Stimulated activated naive B cell treated with anti-CD40 and anti-IgM and Interleukin-4, amounts not matched to agents 10 μg/mL and 1 μg/mL and 100 μg/mL, for 72 hours (primary cell): ENCODE results near the gene LINC01488.
A peak's percentile ranks its signal among the peaks of the same experiment; 100 is the strongest.

ENCODE experiments used
- ATAC-seq, 2 donors: fragments of 150-1000 bp; cut with Tn5 transposase; replicated peaks; 2 replicates each; pipeline ENCODE4 v1.10.0; 2021; ENCODE audit warnings: moderate library complexity in 1 of 2
- DNase-seq: peaks from one replicate; pipeline ENCODE4 v3.0.0; 2021
- H3K27ac Mint-ChIP-seq: one replicate; pipeline ENCODE4 v1.8.0; 2022; ENCODE audit warnings: mild to moderate bottlenecking, mixed read lengths
- H3K27me3 Mint-ChIP-seq, 2 donors: one replicate each; pipeline ENCODE4 v1.8.0; 2022; ENCODE audit warnings: mixed read lengths in 2 of 2
- H3K36me3 Mint-ChIP-seq, 2 donors: one replicate each; pipeline ENCODE4 v1.8.0; 2022; ENCODE audit warnings: mixed read lengths in 2 of 2, mild to moderate bottlenecking in 1 of 2
- H3K4me1 Mint-ChIP-seq, 2 donors: one replicate each; pipeline ENCODE4 v1.8.0; 2022; ENCODE audit warnings: mixed read lengths in 2 of 2, mild to moderate bottlenecking in 1 of 2
- H3K4me3 Mint-ChIP-seq, 2 donors: one replicate each; pipeline ENCODE4 v1.8.0; 2022; ENCODE audit warnings: mild to moderate bottlenecking in 2 of 2, mixed read lengths in 2 of 2, moderate library complexity in 1 of 2
- H3K9me3 Mint-ChIP-seq, 2 donors: one replicate each; pipeline ENCODE4 v1.8.0; 2022; ENCODE audit warnings: mixed read lengths in 2 of 2, mild to moderate bottlenecking in 1 of 2

LINC01488 gene

GRCh38 chr11:69442012-69442806 is 39.3 kb upstream of the LINC01488 start:
- Mint-ChIP-seq H3K27me3 (peaks cover 20 to 21% of the 10 kb centered on the region in 2 donors), H3K4me1 (peaks cover 18 to 28% of the 10 kb centered on the region in 2 donors), H3K36me3 (no peaks in the 10 kb centered on the region), H3K4me3 (peak overlapping the region; percentile 17 to 71), H3K9me3 (no peaks in the 10 kb centered on the region), H3K27ac (no peak overlapping the region)
- no peak for ATAC-seq
- no peak for DNase-seq

GRCh38 chr11:69442807-69443137 is 38.7 kb upstream of the LINC01488 start:
- DNase-seq (no peak), ATAC-seq (no peak)
- Mint-ChIP-seq H3K36me3 (no peaks in the 10 kb centered on the region), H3K4me3 (peak overlapping the region; percentile 67 to 71), H3K27ac (peak overlapping the region; percentile 84), H3K9me3 (no peaks in the 10 kb centered on the region), H3K27me3 (peaks cover 20 to 26% of the 10 kb centered on the region in 2 donors), H3K4me1 (peaks cover 20 to 26% of the 10 kb centered on the region in 2 donors)

GRCh38 chr11:69443138-69443967 is 38.1 kb upstream of the LINC01488 start:
- Mint-ChIP-seq H3K27ac (peak overlapping the region; percentile 84), H3K36me3 (no peaks in the 10 kb centered on the region), H3K4me3 (peak overlapping the region; percentile 67 to 71), H3K27me3 (peaks cover 22 to 31% of the 10 kb centered on the region in 2 donors), H3K9me3 (no peaks in the 10 kb centered on the region), H3K4me1 (peaks cover 20 to 30% of the 10 kb centered on the region in 2 donors)
- DNase-seq: peak; percentile 87
- peak; percentile 88 to 91 for ATAC-seq

GRCh38 chr11:69443968-69444364 is 37.5 kb upstream of the LINC01488 start:
- peak overlapping the region; percentile 67 to 71 for H3K4me3 Mint-ChIP-seq
- H3K4me1 Mint-ChIP-seq: peaks cover 22 to 36% of the 10 kb centered on the region in 2 donors
- DNase-seq (no peak), ATAC-seq (no peak)
- H3K27ac Mint-ChIP-seq: peak overlapping the region; percentile 84
- peaks cover 23 to 31% of the 10 kb centered on the region in 2 donors for H3K27me3 Mint-ChIP-seq
- no peaks in the 10 kb centered on the region for H3K9me3 Mint-ChIP-seq
- H3K36me3 Mint-ChIP-seq: no peaks in the 10 kb centered on the region

GRCh38 chr11:69444381-69445130 is 36.9 kb upstream of the LINC01488 start:
- Mint-ChIP-seq H3K27ac (peak overlapping the region; percentile 84), H3K9me3 (no peaks in the 10 kb centered on the region), H3K27me3 (peaks cover 17 to 26% of the 10 kb centered on the region in 2 donors), H3K4me3 (no peak overlapping the region), H3K36me3 (no peaks in the 10 kb centered on the region), H3K4me1 (peaks cover 26 to 42% of the 10 kb centered on the region in 2 donors)
- ATAC-seq (no peak), DNase-seq (no peak)

GRCh38 chr11:69445131-69445470 is 36.4 kb upstream of the LINC01488 start:
- Mint-ChIP-seq H3K9me3 (no peaks in the 10 kb centered on the region), H3K27ac (no peak overlapping the region), H3K36me3 (no peaks in the 10 kb centered on the region), H3K4me3 (no peak overlapping the region), H3K27me3 (peaks cover 17 to 23% of the 10 kb centered on the region in 2 donors), H3K4me1 (peaks cover 28 to 46% of the 10 kb centered on the region in 2 donors)
- DNase-seq (no peak), ATAC-seq (no peak)

GRCh38 chr11:69446108-69446507 is 35.4 kb upstream of the LINC01488 start:
- Mint-ChIP-seq H3K4me1 (peaks cover 28 to 46% of the 10 kb centered on the region in 2 donors), H3K27ac (no peak overlapping the region), H3K27me3 (peaks cover 25% of the 10 kb centered on the region in 2 donors), H3K9me3 (peaks cover 2 to 3% of the 10 kb centered on the region in 2 donors), H3K4me3 (no peak overlapping the region), H3K36me3 (no peaks in the 10 kb centered on the region)
- no peak for ATAC-seq
- DNase-seq: no peak

- no peak overlapping the region for H3K27ac Mint-ChIP-seq
- peaks cover 28 to 40% of the 10 kb centered on the region in 2 donors for H3K4me1 Mint-ChIP-seq
- no peak for DNase-seq
- peaks cover 4 to 7% of the 10 kb centered on the region in 2 donors for H3K9me3 Mint-ChIP-seq
- H3K27me3 Mint-ChIP-seq: peaks cover 35 to 38% of the 10 kb centered on the region in 2 donors
- peaks cover 0 to 3% of the 10 kb centered on the region in 2 donors for H3K36me3 Mint-ChIP-seq
- no peak overlapping the region for H3K4me3 Mint-ChIP-seq
- ATAC-seq: no peak
Measured at GRCh38 chr11:69447786-69448185, 33.7 kb upstream of the LINC01488 start.

GRCh38 chr11:69448471-69449284 is 32.8 kb upstream of the LINC01488 start:
- H3K4me1 Mint-ChIP-seq: peaks cover 25 to 31% of the 10 kb centered on the region in 2 donors
- H3K27me3 Mint-ChIP-seq: peaks cover 35 to 38% of the 10 kb centered on the region in 2 donors
- H3K9me3 Mint-ChIP-seq: peaks cover 4 to 7% of the 10 kb centered on the region in 2 donors

GRCh38 chr11:69449320-69450063 is 32.0 kb upstream of the LINC01488 start:
- peak; percentile 61 for DNase-seq
- peaks cover 0 to 3% of the 10 kb centered on the region in 2 donors for H3K36me3 Mint-ChIP-seq
- H3K27ac Mint-ChIP-seq: peak overlapping the region; percentile 37
- peaks cover 17 to 22% of the 10 kb centered on the region in 2 donors for H3K4me1 Mint-ChIP-seq
- peaks cover 4 to 7% of the 10 kb centered on the region in 2 donors for H3K9me3 Mint-ChIP-seq
- H3K4me3 Mint-ChIP-seq: peak overlapping the region in 1 of 2 donors; percentile 31
- peak; percentile 97 to 98 for ATAC-seq
- H3K27me3 Mint-ChIP-seq: peaks cover 35 to 38% of the 10 kb centered on the region in 2 donors

More at GRCh38 chr11:69448471-69449284, 32.8 kb upstream of the LINC01488 start:
- ATAC-seq (no peak), DNase-seq (no peak)
- peaks cover 0 to 3% of the 10 kb centered on the region in 2 donors for H3K36me3 Mint-ChIP-seq
- H3K27ac Mint-ChIP-seq: no peak overlapping the region
- H3K4me3 Mint-ChIP-seq: no peak overlapping the region

GRCh38 chr11:69450064-69450856 is 31.2 kb upstream of the LINC01488 start:
- DNase-seq (no peak), ATAC-seq (no peak)
- Mint-ChIP-seq H3K27me3 (peaks cover 35 to 40% of the 10 kb centered on the region in 2 donors), H3K27ac (no peak overlapping the region), H3K4me3 (no peak overlapping the region), H3K4me1 (peaks cover 14 to 20% of the 10 kb centered on the region in 2 donors), H3K36me3 (peaks cover under 1 to 3% of the 10 kb centered on the region in 2 donors), H3K9me3 (peaks cover 5 to 7% of the 10 kb centered on the region in 2 donors)

GRCh38 chr11:69450857-69451220 is 30.6 kb upstream of the LINC01488 start:
- DNase-seq: no peak
- H3K4me1 Mint-ChIP-seq: peaks cover 14 to 20% of the 10 kb centered on the region in 2 donors
- H3K9me3 Mint-ChIP-seq: peaks cover 6 to 7% of the 10 kb centered on the region in 2 donors
- peaks cover 35 to 42% of the 10 kb centered on the region in 2 donors for H3K27me3 Mint-ChIP-seq
- H3K27ac Mint-ChIP-seq: no peak overlapping the region
- ATAC-seq: no peak
- H3K36me3 Mint-ChIP-seq: peaks cover 2 to 3% of the 10 kb centered on the region in 2 donors
- no peak overlapping the region for H3K4me3 Mint-ChIP-seq
